ENCODE measurements around the gene FBP2. TPM values are rescaled to one million over a fixed set of nuclear protein-coding genes. Genes with fewer than 3 reads are reported as not detected.
"Not testable (repeated sequence)": the region's sequence is repeated elsewhere in the genome, so short reads cannot be mapped to it uniquely, and the experiment has no call there.

FBP2 gene
- total RNA-seq, 2 experiments from 2014 or later = not detected

DNA sequence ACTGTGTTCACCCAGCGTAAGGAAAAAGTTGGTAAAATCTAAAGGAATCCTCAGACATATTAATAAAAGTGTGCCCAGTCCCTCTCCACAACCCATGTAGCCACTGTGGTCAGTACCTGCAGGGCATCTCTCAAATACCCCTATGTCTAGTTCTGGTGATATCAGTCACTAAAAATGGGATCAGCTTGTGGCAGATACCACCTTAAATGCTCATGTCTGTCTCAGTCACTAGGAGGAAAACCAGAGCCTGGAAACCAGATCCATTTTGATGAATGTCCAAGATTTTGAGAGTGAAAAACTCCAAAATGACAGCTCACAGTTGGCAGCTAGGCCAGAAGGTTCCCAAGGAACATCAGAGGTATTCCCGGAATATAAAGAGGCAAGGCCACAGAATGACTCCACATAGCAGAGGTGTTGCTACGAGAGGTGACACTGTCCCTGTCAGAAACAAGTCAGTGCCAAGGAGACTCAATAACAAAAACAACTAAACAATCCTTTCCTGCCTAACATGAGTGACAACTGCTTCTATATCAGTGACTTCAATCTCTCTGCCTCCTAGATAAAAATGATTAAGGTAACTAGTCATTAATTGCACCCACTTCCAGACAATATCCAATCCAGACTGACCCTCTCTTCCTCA is 25.3 kb downstream of the FBP2 start:
- no peak for DNase-seq (ENCODE audit: low spot score)
- no TSS peak for BruUV-seq (replicated peaks)
- Histone ChIP-seq H3K36me3 (ENCODE audit: insufficient read depth, low read length) (no peaks in the 10 kb centered on the region), H3K27ac (ENCODE audit: low read depth, low read length, poor library complexity, severe bottlenecking) (no peak overlapping the region), H3K79me2 (ENCODE audit: insufficient read depth, low read depth, low read length) (no peaks in the 10 kb centered on the region), H3K4me3 (ENCODE audit: low read depth, low read length, poor library complexity, severe bottlenecking) (no peak overlapping the region), H2AFZ (ENCODE audit: low read length) (no peak overlapping the region), H3K9me3 (ENCODE audit: low read length) (no peaks in the 10 kb centered on the region), H3K4me1 (ENCODE audit: insufficient read depth, low read length, poor library complexity, severe bottlenecking) (no peaks in the 10 kb centered on the region), H4K20me1 (ENCODE audit: insufficient read depth, low read length) (no peaks in the 10 kb centered on the region), H3K4me2 (ENCODE audit: low read length) (no peak overlapping the region), H3K9me2 (ENCODE audit: insufficient read depth, low read length) (no peaks in the 10 kb centered on the region)
- TF ChIP-seq, protein P1, sequence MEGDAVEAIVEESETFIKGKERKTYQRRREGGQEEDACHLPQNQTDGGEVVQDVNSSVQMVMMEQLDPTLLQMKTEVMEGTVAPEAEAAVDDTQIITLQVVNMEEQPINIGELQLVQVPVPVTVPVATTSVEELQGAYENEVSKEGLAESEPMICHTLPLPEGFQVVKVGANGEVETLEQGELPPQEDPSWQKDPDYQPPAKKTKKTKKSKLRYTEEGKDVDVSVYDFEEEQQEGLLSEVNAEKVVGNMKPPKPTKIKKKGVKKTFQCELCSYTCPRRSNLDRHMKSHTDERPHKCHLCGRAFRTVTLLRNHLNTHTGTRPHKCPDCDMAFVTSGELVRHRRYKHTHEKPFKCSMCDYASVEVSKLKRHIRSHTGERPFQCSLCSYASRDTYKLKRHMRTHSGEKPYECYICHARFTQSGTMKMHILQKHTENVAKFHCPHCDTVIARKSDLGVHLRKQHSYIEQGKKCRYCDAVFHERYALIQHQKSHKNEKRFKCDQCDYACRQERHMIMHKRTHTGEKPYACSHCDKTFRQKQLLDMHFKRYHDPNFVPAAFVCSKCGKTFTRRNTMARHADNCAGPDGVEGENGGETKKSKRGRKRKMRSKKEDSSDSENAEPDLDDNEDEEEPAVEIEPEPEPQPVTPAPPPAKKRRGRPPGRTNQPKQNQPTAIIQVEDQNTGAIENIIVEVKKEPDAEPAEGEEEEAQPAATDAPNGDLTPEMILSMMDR (conservative IDR thresholded peaks at IDR 0.05; ENCODE audit: low read length) = no peak
- TF ChIP-seq EZH2phosphoT487 (IDR thresholded peaks at IDR 0.05; ENCODE audit: borderline replicate concordance, low read depth, low read length) = no peak
- ChIA-PET POLR2A (no interaction called here), CTCF (ENCODE audit: unreplicated experiment) (no interaction called here)
- intact Hi-C loops (cut with micrococcal nuclease; ENCODE audit: unreplicated experiment) = no loop called here

DNA sequence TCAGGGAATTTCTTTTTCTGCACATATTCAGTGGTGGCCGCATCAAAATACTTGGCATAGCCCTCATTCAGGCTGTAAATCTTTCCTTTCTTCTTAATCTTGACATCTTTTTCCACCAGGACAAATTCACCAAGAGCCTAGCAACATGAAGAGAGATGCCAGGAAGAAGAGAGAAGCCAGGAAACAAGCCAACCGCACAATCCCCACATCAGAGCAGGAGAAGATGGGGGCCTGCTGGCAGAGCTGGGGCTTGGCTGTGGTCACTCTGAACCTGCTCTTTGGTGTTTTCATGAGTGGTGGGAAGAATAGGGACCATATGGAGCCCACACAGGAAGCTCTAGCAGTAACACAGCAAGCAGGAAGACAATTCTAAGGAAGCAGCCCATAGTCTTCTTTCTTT is 26.4 kb downstream of the FBP2 start:
- H4K20me1 ChIP-seq (ENCODE audit: insufficient read depth, low read length) = no peaks in the 10 kb centered on the region
- H3K4me2 ChIP-seq (ENCODE audit: low read length) = no peak overlapping the region
- no peaks in the 10 kb centered on the region for H3K4me1 ChIP-seq (ENCODE audit: insufficient read depth, low read length, poor library complexity, severe bottlenecking)
- no peaks in the 10 kb centered on the region for H3K79me2 ChIP-seq (ENCODE audit: insufficient read depth, low read depth, low read length)
- no peak overlapping the region for H2AFZ ChIP-seq (ENCODE audit: low read length)
- no peak overlapping the region for H3K27ac ChIP-seq (ENCODE audit: low read depth, low read length, poor library complexity, severe bottlenecking)
- no peak for DNase-seq (ENCODE audit: low spot score)
- ChIA-PET CTCF (ENCODE audit: unreplicated experiment) (no interaction called here), POLR2A (interaction anchor here (0.7 kb wide), 1 partner anchor 9 kb away, joined by 3 read pairs; no protein-coding TSS in a partner anchor)
- H3K36me3 ChIP-seq (ENCODE audit: insufficient read depth, low read length) = no peaks in the 10 kb centered on the region
- intact Hi-C loops (cut with micrococcal nuclease; ENCODE audit: unreplicated experiment) = no loop called here
- BruUV-seq (replicated peaks) = no TSS peak
- H3K9me2 ChIP-seq (ENCODE audit: insufficient read depth, low read length) = no peaks in the 10 kb centered on the region
- no peak overlapping the region for H3K4me3 ChIP-seq (ENCODE audit: low read depth, low read length, poor library complexity, severe bottlenecking)
- no peak for TF ChIP-seq EZH2phosphoT487 (IDR thresholded peaks at IDR 0.05; ENCODE audit: borderline replicate concordance, low read depth, low read length)
- TF ChIP-seq, protein P1 (conservative IDR thresholded peaks at IDR 0.05; ENCODE audit: low read length) = no peak
- no peaks in the 10 kb centered on the region for H3K9me3 ChIP-seq (ENCODE audit: low read length)

DNA sequence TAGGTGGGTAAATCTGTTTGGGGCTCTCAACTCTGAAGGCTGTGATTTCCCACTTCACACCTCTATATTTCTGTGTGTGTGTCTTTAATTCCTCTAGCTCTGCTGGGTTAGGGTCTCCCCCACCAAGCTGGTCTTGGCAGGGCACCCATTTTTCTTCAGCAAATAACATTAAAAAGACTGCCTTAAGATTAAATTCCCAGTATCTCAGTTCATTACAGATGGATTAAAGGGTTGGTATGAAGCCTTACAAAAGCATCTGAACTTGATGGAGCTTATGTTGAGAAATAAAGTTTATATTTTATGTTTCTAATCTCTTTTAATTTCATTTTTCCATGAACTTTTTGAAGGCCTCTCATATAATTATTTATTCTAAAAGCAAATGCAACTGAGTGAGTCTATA is 27.1 kb downstream of the FBP2 start:
- H3K27ac ChIP-seq (ENCODE audit: low read depth, low read length, poor library complexity, severe bottlenecking) = no peak overlapping the region
- ChIA-PET POLR2A (interaction anchor here (0.6 to 0.8 kb wide), 3 partner anchors 9 to 31 kb away, joined by 3 read pairs; partner anchors contain the start of gene PCAT7), CTCF (ENCODE audit: unreplicated experiment) (no interaction called here)
- no peaks in the 10 kb centered on the region for H3K4me1 ChIP-seq (ENCODE audit: insufficient read depth, low read length, poor library complexity, severe bottlenecking)
- H3K9me2 ChIP-seq (ENCODE audit: insufficient read depth, low read length) = no peaks in the 10 kb centered on the region
- DNase-seq (ENCODE audit: low spot score) = no peak
- H4K20me1 ChIP-seq (ENCODE audit: insufficient read depth, low read length) = no peaks in the 10 kb centered on the region
- H3K4me2 ChIP-seq (ENCODE audit: low read length) = no peak overlapping the region
- TF ChIP-seq, protein P1 (conservative IDR thresholded peaks at IDR 0.05; ENCODE audit: low read length) = no peak
- no peak for TF ChIP-seq EZH2phosphoT487 (IDR thresholded peaks at IDR 0.05; ENCODE audit: borderline replicate concordance, low read depth, low read length)
- intact Hi-C loops (cut with micrococcal nuclease; ENCODE audit: unreplicated experiment) = no loop called here
- no TSS peak for BruUV-seq (replicated peaks)
- H3K79me2 ChIP-seq (ENCODE audit: insufficient read depth, low read depth, low read length) = no peaks in the 10 kb centered on the region
- no peak overlapping the region for H2AFZ ChIP-seq (ENCODE audit: low read length)
- no peak overlapping the region for H3K4me3 ChIP-seq (ENCODE audit: low read depth, low read length, poor library complexity, severe bottlenecking)
- H3K36me3 ChIP-seq (ENCODE audit: insufficient read depth, low read length) = no peaks in the 10 kb centered on the region
- H3K9me3 ChIP-seq (ENCODE audit: low read length) = no peaks in the 10 kb centered on the region

DNA sequence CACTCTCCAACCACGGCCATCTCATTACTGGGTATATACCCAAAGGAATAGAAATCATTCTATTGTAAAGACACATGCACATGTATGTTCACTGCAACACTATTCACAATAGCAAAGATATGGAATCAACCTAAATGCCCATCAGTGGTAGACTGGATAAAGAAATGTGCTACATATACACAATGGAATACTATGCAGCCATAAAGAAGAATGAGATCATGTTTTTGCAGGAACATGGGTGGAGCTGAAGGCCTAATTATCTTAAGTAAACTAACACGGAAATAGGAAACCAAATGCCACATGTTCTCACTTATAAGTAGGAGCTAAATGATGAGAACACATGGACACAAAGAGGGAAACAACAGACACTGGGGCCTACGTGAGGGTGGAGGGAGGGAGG is 29.3 kb downstream of the FBP2 start:
- BruUV-seq (replicated peaks); H3K9me2 ChIP-seq (ENCODE audit: insufficient read depth, low read length); CTCF ChIA-PET (ENCODE audit: unreplicated experiment); H3K9me3 ChIP-seq (ENCODE audit: low read length); H3K36me3 ChIP-seq (ENCODE audit: insufficient read depth, low read length); H3K27ac ChIP-seq (ENCODE audit: low read depth, low read length, poor library complexity, severe bottlenecking); H3K4me2 ChIP-seq (ENCODE audit: low read length); H3K79me2 ChIP-seq (ENCODE audit: insufficient read depth, low read depth, low read length); H2AFZ ChIP-seq (ENCODE audit: low read length); intact Hi-C loops (cut with micrococcal nuclease; ENCODE audit: unreplicated experiment); H4K20me1 ChIP-seq (ENCODE audit: insufficient read depth, low read length); DNase-seq (ENCODE audit: low spot score); POLR2A ChIA-PET; H3K4me1 ChIP-seq (ENCODE audit: insufficient read depth, low read length, poor library complexity, severe bottlenecking); H3K4me3 ChIP-seq (ENCODE audit: low read depth, low read length, poor library complexity, severe bottlenecking): not testable (repeated sequence)
